T-helper 1 cell treated with Interleukin-12 subunit alpha and Interleukin-12 subunit beta and Interleukin-4 antibody, amounts not matched to agents 30 μg/mL and 1 μg/mL, for 36 hours (primary cell): Measurements from ENCODE around the gene NTRK1.
"Not testable (repeated sequence)": the region's sequence is repeated elsewhere in the genome, so short reads cannot be mapped to it uniquely, and the experiment has no call there.

Experiments used
- H3K27ac Mint-ChIP-seq: one replicate; pipeline ENCODE4 v1.8.0; 2021; ENCODE audit warnings: mild to moderate bottlenecking, mixed read lengths
- H3K27me3 Mint-ChIP-seq: one replicate; pipeline ENCODE4 v1.8.0; 2021; ENCODE audit warnings: low read depth, mixed read lengths
- H3K36me3 Mint-ChIP-seq: one replicate; pipeline ENCODE4 v1.8.0; 2021; ENCODE audit warnings: low read depth, mixed read lengths
- H3K4me1 Mint-ChIP-seq: one replicate; pipeline ENCODE4 v1.8.0; 2021; ENCODE audit warnings: low read depth, mixed read lengths
- H3K4me3 Mint-ChIP-seq: one replicate; pipeline ENCODE4 v1.8.0; 2021; ENCODE audit warnings: mild to moderate bottlenecking, moderate library complexity, mixed read lengths
- H3K9me3 Mint-ChIP-seq: one replicate; pipeline ENCODE4 v1.8.0; 2021; ENCODE audit warnings: mixed read lengths

The NTRK1 gene

DNA sequence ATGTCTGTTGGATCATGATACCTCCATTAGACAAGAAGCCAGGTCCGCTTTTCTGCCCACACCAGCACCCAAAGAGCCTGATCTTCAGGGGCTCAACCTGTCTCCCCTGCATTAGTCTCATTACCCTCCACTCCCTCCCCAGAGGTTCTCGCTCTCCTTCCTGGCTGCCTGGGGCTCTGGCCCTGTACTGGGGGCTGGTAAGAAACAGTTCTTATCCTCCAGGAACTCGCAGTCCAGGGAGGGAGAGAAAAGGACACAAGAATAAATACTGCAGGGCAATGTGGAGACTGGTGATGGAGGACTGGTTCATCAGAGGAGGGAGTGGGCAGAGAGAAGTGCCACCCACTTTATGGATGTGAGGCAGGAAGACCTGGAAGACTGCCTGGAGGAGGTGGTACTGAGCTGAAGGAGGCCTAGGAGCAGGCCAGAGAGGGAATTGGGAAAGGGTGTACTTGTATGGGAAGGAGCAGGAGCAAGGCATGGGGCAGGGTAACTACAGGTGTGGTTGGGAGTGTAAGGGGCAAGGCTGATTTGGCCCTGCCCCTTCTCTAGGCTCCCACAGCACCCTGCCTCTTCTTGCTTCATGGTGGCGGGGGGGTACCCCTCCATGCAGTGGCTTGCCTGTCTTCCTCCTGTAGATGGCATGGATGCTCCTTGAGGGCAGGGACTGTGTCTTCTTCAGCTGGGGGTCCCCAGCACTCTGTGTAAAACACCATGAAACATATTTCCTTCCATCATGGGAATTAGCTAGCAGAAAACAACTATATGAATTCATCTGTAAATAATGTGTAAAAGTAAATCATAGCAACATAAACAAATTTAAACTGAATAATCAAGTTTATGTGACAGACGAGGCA, 64.7 kb downstream of the NTRK1 start:
- no peaks in the 10 kb centered on the region for H3K9me3 Mint-ChIP-seq
- H3K27ac Mint-ChIP-seq, result no peak overlapping the region
- peaks cover 93% of the 10 kb centered on the region for H3K27me3 Mint-ChIP-seq
- H3K4me3 Mint-ChIP-seq, result no peak overlapping the region
- no peaks in the 10 kb centered on the region for H3K36me3 Mint-ChIP-seq
- peaks cover 14% of the 10 kb centered on the region for H3K4me1 Mint-ChIP-seq

DNA sequence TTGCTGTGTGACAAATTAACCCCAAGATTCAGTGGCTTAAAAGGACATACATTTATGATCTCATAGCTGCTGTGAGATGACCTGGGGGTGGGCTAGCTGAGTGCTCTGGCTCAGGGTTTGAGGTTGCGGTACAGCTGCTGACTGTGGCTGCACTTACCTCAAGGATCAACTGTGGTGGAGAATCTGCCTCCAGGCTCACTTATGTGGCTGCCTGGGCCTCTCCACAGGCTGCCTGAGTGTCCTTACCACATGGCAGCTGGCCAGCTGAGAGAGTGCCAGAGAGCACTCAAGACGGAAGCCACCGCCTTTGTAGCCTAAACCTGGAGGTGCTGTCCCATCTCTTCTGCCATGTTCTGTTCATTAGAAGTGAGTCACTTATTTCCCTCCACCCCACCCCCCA, 65.5 kb downstream of the NTRK1 start:
- no peak overlapping the region for H3K4me3 Mint-ChIP-seq

DNA sequence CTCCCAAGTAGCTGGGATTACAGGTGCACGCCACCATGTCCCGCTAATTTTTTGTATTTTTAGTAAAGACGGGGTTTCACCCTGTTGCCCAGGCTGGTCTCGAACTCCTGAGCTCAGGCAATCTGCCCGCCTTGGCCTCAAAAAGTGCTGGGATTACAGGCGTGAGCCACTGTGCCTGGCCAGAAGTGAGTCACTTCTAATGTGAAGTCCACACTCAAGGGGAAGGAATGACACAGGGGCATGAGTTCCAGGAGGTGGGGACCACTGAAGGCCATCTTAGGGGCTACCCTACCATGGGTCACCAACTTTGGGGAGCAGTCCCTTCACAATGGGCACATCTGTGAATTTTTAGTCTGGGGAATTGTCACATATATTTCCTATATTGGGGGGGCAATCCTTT, 66.0 kb downstream of the NTRK1 start:
- Mint-ChIP-seq H3K27me3 (peaks cover 92% of the 10 kb centered on the region), H3K4me1 (peaks cover 18% of the 10 kb centered on the region)
- not testable (repeated sequence) for H3K4me3 Mint-ChIP-seq, H3K27ac Mint-ChIP-seq, H3K9me3 Mint-ChIP-seq, H3K36me3 Mint-ChIP-seq

More for the DNA sequence above, 65.5 kb downstream of the NTRK1 start:
- Mint-ChIP-seq H3K9me3 (no peaks in the 10 kb centered on the region), H3K36me3 (no peaks in the 10 kb centered on the region), H3K27ac (no peak overlapping the region), H3K27me3 (peaks cover 92% of the 10 kb centered on the region), H3K4me1 (peaks cover 14% of the 10 kb centered on the region)

DNA sequence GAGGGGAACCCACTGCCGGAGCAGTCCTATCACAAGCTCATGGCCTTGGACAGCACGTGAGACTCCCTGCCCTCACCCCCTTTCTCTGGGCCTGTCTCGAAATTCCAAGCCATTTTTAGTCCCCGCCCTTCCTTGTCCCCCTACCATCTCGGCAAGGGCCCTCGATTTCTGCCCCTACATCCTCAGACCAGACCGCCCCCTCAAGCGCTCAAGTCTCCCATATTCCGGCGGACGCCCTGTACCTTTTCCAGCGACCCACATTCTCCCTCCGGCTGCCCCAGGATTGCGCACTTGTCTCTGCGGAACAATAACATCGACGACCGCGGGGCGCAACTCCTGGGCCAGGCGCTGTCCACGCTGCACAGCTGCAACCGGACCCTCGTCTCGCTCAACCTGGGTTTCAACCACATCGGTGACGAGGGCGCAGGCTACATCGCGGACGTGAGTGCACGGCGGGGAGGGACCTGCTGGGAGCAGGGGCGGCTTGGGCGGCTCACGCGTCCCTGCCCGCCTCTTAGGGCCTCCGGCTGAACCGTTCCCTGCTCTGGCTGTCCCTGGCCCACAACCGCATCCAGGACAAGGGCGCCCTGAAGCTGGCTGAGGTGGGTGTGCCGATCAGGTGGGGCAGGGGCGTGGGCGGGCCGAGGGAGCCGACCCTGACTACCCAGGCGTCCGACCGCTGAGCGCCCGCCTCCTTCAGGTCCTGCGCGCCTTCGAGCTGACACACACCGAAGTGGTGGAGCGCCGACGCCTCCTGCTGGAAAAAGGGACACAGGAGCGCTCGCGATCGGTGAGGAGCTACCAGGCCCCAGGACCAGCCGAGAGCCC, 66.8 kb downstream of the NTRK1 start:
- Mint-ChIP-seq H3K4me1 (peaks cover 18% of the 10 kb centered on the region), H3K27me3 (peaks cover 90% of the 10 kb centered on the region), H3K4me3 (peak overlapping the region; percentile 19), H3K27ac (no peak overlapping the region), H3K9me3 (no peaks in the 10 kb centered on the region), H3K36me3 (no peaks in the 10 kb centered on the region)

DNA sequence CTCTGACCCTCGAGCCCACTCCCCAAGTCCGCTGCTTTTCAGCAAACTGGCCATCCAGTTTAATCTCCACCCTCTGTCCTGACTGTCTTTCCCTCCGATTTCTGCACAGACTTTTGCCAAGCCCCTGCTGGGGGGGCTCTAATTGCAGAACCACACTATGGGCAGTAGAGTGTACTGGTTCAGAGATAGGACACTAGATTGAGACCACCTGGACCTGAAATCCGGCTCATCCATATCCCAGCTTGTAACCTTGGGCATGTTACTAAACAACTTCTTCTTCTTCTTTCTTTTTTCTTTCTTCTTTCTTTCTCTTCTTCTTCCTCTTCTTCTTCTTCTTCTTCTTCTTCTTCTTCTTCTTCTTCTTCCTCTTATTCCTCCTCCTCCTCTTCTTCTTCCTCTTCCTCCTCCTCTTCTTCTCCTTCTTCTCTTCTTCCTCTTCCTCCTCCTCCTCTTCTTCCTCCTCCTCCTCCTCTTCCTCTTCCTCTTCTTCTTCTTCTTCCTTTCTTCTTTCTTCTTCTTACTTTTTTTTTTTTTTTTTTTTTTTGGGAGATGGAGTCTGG, 67.5 kb downstream of the NTRK1 start:
- H3K36me3 Mint-ChIP-seq, result no peaks in the 10 kb centered on the region
- H3K4me3 Mint-ChIP-seq, result peak overlapping the region; percentile 33
- peaks cover 88% of the 10 kb centered on the region for H3K27me3 Mint-ChIP-seq
- no peaks in the 10 kb centered on the region for H3K9me3 Mint-ChIP-seq
- peaks cover 18% of the 10 kb centered on the region for H3K4me1 Mint-ChIP-seq
- no peak overlapping the region for H3K27ac Mint-ChIP-seq

DNA sequence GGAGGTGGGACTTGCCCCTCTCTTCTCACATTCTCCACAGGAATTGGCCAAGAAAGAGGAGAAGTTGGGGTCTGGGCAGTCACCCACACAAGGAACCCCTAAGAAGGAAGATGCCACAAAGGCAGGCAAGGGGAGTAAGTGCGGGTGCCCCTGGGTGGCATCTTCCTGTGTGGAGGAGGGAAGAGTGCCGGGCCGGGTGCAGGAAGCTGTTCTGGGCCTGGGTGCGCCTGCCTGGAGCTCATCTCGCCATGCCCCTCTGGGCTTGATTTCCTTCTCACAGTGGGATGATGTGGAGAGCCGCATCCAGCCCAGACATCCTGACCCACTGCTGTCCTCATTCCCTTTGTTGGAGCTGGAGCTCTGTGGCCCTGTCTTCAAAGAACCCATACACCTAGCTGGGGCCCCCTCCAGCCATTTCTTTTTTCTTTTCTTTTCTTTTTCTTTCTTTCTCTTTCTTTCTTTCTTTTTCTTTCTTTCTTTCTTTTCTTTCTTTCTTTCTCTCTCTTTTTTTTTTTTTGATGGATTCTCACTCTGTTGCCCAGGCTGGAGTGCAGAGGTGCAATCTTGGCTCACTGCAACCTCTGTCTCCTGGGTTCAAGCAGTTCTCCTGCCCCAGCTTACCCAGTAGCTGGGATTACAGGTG, 69.1 kb downstream of the NTRK1 start:
- Mint-ChIP-seq H3K27ac (no peak overlapping the region), H3K4me3 (no peak overlapping the region), H3K9me3 (no peaks in the 10 kb centered on the region), H3K4me1 (peaks cover 15% of the 10 kb centered on the region), H3K36me3 (no peaks in the 10 kb centered on the region), H3K27me3 (peaks cover 75% of the 10 kb centered on the region)

DNA sequence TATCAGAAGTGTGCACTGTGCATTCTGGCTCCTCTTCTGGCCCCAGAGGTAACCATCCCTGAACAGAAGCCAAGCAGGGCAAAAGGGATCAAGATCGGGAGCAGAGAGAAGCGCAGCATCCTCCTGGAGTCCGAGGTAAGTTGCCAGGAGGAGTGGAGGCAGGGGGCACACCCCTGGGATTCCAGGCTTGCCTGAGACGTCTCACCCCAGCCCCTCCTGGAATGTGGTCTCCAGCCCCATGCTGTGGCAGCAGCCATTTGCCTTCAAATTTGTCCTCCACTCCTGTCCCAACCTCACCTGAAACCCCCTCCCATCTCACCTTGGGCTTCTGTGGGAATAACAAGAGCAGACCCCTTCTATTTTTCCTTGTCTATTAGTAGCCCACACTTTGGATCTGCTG, 69.8 kb downstream of the NTRK1 start:
- Mint-ChIP-seq H3K27ac (no peak overlapping the region), H3K36me3 (no peaks in the 10 kb centered on the region), H3K4me1 (peaks cover 15% of the 10 kb centered on the region), H3K4me3 (no peak overlapping the region), H3K27me3 (peaks cover 68% of the 10 kb centered on the region), H3K9me3 (no peaks in the 10 kb centered on the region)
